H9 (cell line): ENCODE data around the gene RNU6-1. TPM values are rescaled to one million over a fixed set of nuclear protein-coding genes. Genes with fewer than 3 reads are reported as not detected.

Experiments used
- DNase-seq: peaks from one replicate; pipeline ENCODE4 v3.0.0-alpha.2; 2017
- H2AFZ ChIP-seq: one replicate; pipeline ENCODE4 v1.6.1; 2013; ENCODE audit warnings: mild to moderate bottlenecking, low read length, control low read depth, moderate library complexity
- H2AK5ac ChIP-seq: 2 replicates; pipeline ENCODE4 v1.6.1; 2013; ENCODE audit warnings: low read length, control low read depth, mixed read lengths; ENCODE audit not compliant: insufficient read length
- H2BK120ac ChIP-seq: one replicate; pipeline ENCODE4 v1.6.1; 2013; ENCODE audit warnings: low read depth, mild to moderate bottlenecking, low read length, control low read depth, inconsistent platforms; ENCODE audit not compliant: poor library complexity, severe bottlenecking
- H2BK12ac ChIP-seq: 2 replicates; pipeline ENCODE4 v1.6.1; 2013; ENCODE audit warnings: low read length, control low read depth, mixed read lengths, low read depth; ENCODE audit not compliant: insufficient read length
- H2BK15ac ChIP-seq: 2 replicates; pipeline ENCODE4 v1.6.1; 2013; ENCODE audit warnings: low read depth, low read length, control low read depth
- H2BK20ac ChIP-seq: one replicate; pipeline ENCODE4 v1.6.1; 2013; ENCODE audit warnings: low read depth, mild to moderate bottlenecking, low read length, control low read depth, inconsistent platforms; ENCODE audit not compliant: poor library complexity, severe bottlenecking
- H2BK5ac ChIP-seq: 2 replicates; pipeline ENCODE4 v1.6.1; 2013; ENCODE audit warnings: low read length, control low read depth, mixed read lengths; ENCODE audit not compliant: insufficient read length
- H3K14ac ChIP-seq: 2 replicates; pipeline ENCODE4 v1.6.1; 2013; ENCODE audit warnings: low read length, control low read depth; ENCODE audit not compliant: insufficient read depth
- H3K18ac ChIP-seq: 2 replicates; pipeline ENCODE4 v1.6.1; 2013; ENCODE audit warnings: low read depth, mild to moderate bottlenecking, mixed read lengths, low read length, control low read depth; ENCODE audit not compliant: insufficient read length
- H3K23ac ChIP-seq: 2 replicates; pipeline ENCODE4 v1.6.1; 2013; ENCODE audit warnings: low read length, control low read depth, mixed read lengths, low read depth; ENCODE audit not compliant: insufficient read length
- H3K23me2 ChIP-seq: 2 replicates; pipeline ENCODE4 v1.6.1; 2013; ENCODE audit warnings: low read depth, mild to moderate bottlenecking, mixed read lengths, low read length, control low read depth; ENCODE audit not compliant: insufficient read length, poor library complexity, severe bottlenecking
- H3K27ac ChIP-seq: 2 replicates; pipeline ENCODE4 v1.5.1; 2013; ENCODE audit warnings: low read length, control low read depth, mixed read lengths, low read depth; ENCODE audit not compliant: insufficient read length
- H3K27me3 ChIP-seq: 2 replicates; pipeline ENCODE4 v1.6.1; 2013; ENCODE audit warnings: low read length, control low read depth, inconsistent platforms; ENCODE audit not compliant: insufficient read depth
- H3K4ac ChIP-seq: 2 replicates; pipeline ENCODE4 v1.6.1; 2013; ENCODE audit warnings: low read depth, mild to moderate bottlenecking, control low read depth, inconsistent platforms, low read length, moderate library complexity
- H3K4me1 ChIP-seq: 2 replicates; pipeline ENCODE4 v1.6.1; 2013; ENCODE audit warnings: low read length, control low read depth, inconsistent platforms; ENCODE audit not compliant: insufficient read depth
- H3K4me2 ChIP-seq: 2 replicates; pipeline ENCODE4 v1.6.1; 2013; ENCODE audit warnings: low read length, control low read depth, mixed read lengths; ENCODE audit not compliant: insufficient read length, insufficient read depth
- H3K56ac ChIP-seq: 2 replicates; pipeline ENCODE4 v1.6.1; 2013; ENCODE audit warnings: low read depth, mild to moderate bottlenecking, mixed read lengths, low read length, control low read depth; ENCODE audit not compliant: insufficient read length
- H3K79me1 ChIP-seq: 2 replicates; pipeline ENCODE4 v1.6.1; 2013; ENCODE audit warnings: low read depth, mild to moderate bottlenecking, moderate library complexity, low read length, control low read depth, inconsistent platforms; ENCODE audit not compliant: insufficient read depth, poor library complexity, severe bottlenecking
- H3K79me2 ChIP-seq: 2 replicates; pipeline ENCODE4 v1.6.1; 2013; ENCODE audit warnings: low read length, control low read depth, inconsistent platforms; ENCODE audit not compliant: insufficient read depth
- H3K9ac ChIP-seq: 2 replicates; pipeline ENCODE4 v1.6.1; 2013; ENCODE audit warnings: low read length, control low read depth, mixed read lengths; ENCODE audit not compliant: insufficient read length; ENCODE audit errors: extremely low read depth
- H3K9me3 ChIP-seq: one replicate; pipeline ENCODE4 v1.6.1; 2013; ENCODE audit warnings: low read depth, low read length, inconsistent platforms; ENCODE audit not compliant: control insufficient read depth
- H3T11ph ChIP-seq: one replicate; pipeline ENCODE4 v1.6.1; 2013; ENCODE audit warnings: mild to moderate bottlenecking, low read length, control low read depth, inconsistent platforms
- H4K20me1 ChIP-seq: one replicate; pipeline ENCODE4 v1.6.1; 2013; ENCODE audit not compliant: control insufficient read depth, insufficient read length, insufficient read depth
- H4K5ac ChIP-seq: 2 replicates; pipeline ENCODE4 v1.6.1; 2013; ENCODE audit warnings: low read depth, mild to moderate bottlenecking, mixed read lengths, low read length, control low read depth; ENCODE audit not compliant: insufficient read length
- H4K8ac ChIP-seq: replicated peaks from 2 replicates; pipeline ENCODE4 v1.6.1; 2013; ENCODE audit warnings: low read length, control low read depth, mixed read lengths, low read depth; ENCODE audit not compliant: insufficient read length
- H4K91ac ChIP-seq: 2 replicates; pipeline ENCODE4 v1.6.1; 2013; ENCODE audit warnings: low read depth, mild to moderate bottlenecking, moderate library complexity, mixed read lengths, low read length, control low read depth; ENCODE audit not compliant: insufficient read length
- H3K27ac Mint-ChIP-seq, 3 experiments: 2 replicates in 2 of 3; 3 replicates in 1 of 3; pipeline ENCODE4 v1.8.0; 2020 to 2021; ENCODE audit warnings: mixed read lengths in 3 of 3, mild to moderate bottlenecking in 1 of 3, moderate library complexity in 1 of 3
- H3K27me3 Mint-ChIP-seq: 2 replicates; pipeline ENCODE4 v1.8.0; 2021; ENCODE audit warnings: low read depth, mild to moderate bottlenecking, moderate library complexity, mixed read lengths
- H3K36me3 Mint-ChIP-seq, 3 experiments: 2 replicates in 2 of 3; 3 replicates in 1 of 3; pipeline ENCODE4 v1.8.0; 2020 to 2021; ENCODE audit warnings: low read depth in 3 of 3, mixed read lengths in 3 of 3; ENCODE audit not compliant: insufficient read depth in 1 of 3
- H3K4me1 Mint-ChIP-seq, 2 experiments: 2 replicates each; pipeline ENCODE4 v1.8.0; 2020; ENCODE audit warnings: mixed read lengths in 2 of 2
- H3K4me3 Mint-ChIP-seq, 2 experiments: 2 replicates in 1 of 2; 3 replicates in 1 of 2; pipeline ENCODE4 v1.8.0; 2020 to 2021; ENCODE audit warnings: mild to moderate bottlenecking in 2 of 2, mixed read lengths in 2 of 2, moderate library complexity in 1 of 2
- H3K9me3 Mint-ChIP-seq, 2 experiments: 2 replicates in 1 of 2; 3 replicates in 1 of 2; pipeline ENCODE4 v1.8.0; 2020; ENCODE audit warnings: mild to moderate bottlenecking in 2 of 2, mixed read lengths in 2 of 2, moderate library complexity in 1 of 2
- CTCF ChIP-seq: fragments of 200-600 bp; sonication (generic); conservative IDR thresholded peaks from 3 replicates; pipeline ENCODE4 v1.8.0; 2021; ENCODE audit warnings: antibody characterized with exemption, mild to moderate bottlenecking
- WGBS: extraction: QIAGEN DNeasy Blood & Tissue Kit; methylation state at CpG from one replicate; pipeline ENCODE4 v1.1.7; 2013; ENCODE audit warnings: missing lambda C conversion rate, low lambda C conversion rate, mixed read lengths; ENCODE audit not compliant: insufficient read length; ENCODE audit errors: extremely low coverage; 5-methylcytosine and 5-hydroxymethylcytosine counted together
- total RNA-seq: library from RNA; stranded (reverse); gene quantifications from 2 replicates; pipeline ENCODE4 v1.2.1, GENCODE V29; 2021

Gene RNU6-1
- total RNA-seq, 1 experiment from 2014 or later = not detected

DNA sequence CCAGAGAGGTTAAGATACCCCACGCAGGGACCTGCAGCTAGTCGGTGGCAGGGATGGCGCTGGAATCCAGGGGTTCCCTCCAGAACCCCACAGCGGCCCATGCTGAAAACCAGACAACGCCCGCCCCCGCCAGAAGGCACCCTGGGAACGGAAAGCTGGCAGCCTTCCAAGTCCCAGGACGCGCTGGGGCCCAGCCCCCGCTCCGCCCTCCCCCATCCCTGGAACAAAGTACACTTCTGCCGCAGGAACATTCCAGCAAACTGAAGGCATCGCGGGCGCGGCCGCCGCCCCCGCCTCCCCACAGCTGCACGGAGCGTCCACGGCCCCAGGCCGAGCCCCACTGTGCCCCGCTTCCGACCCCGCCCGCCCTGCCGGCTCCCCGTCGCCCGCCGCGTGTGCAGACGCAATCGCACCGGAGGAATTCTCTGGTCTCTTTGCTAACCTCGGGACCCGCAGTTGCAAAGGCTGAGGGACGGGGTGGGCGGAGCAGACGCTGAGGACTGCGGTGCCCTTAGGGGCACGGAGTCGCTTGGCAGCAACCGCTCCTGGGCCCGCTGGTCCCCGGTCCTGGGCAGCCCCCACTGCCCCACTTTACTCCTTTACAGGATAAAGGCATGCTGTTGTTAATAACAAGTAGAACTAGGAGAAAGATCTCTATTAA lies 44.8 kb upstream of the RNU6-1 start:
- peak; percentile 79 for DNase-seq
- Mint-ChIP-seq H3K4me3 (peak overlapping the region; percentile 68 to 74), H3K4me1 (peaks cover 26 to 27% of the 10 kb centered on the region in 2 experiments), H3K27me3 (peaks cover 33% of the 10 kb centered on the region), H3K27ac (no peak overlapping the region), H3K36me3 (peaks cover 0 to 2% (median 0%) of the 10 kb centered on the region in 3 experiments; a peak in 1 of 7 replicates), H3K9me3 (peaks cover 0 to under 1% of the 10 kb centered on the region in 2 experiments; a peak in 1 of 5 replicates)
- H3K23ac ChIP-seq = no peak overlapping the region
- H2AK5ac ChIP-seq = no peak overlapping the region
- peak overlapping the region; percentile 54 for H3K4me2 ChIP-seq
- H3T11ph ChIP-seq = no peak overlapping the region
- H3K27me3 ChIP-seq = no peaks in the 10 kb centered on the region; the same call in 1 of the 2 replicates
- H3K79me2 ChIP-seq = no peaks in the 10 kb centered on the region
- no peak overlapping the region for H3K56ac ChIP-seq
- no peaks in the 10 kb centered on the region for H3K9me3 ChIP-seq
- no peak overlapping the region for H3K27ac ChIP-seq
- peak overlapping the region; percentile 18 for H3K9ac ChIP-seq
- no peaks in the 10 kb centered on the region for H4K20me1 ChIP-seq
- peak overlapping the region; percentile 90 for H3K14ac ChIP-seq
- H3K18ac ChIP-seq = peak overlapping the region; percentile 61
- H4K8ac ChIP-seq = no peak overlapping the region
- no peaks in the 10 kb centered on the region; the same call in 1 of the 2 replicates for H3K4me1 ChIP-seq
- no peak overlapping the region for H2AFZ ChIP-seq
- H2BK120ac ChIP-seq = no peak overlapping the region
- no peak for TF ChIP-seq CTCF
- no peak overlapping the region for H2BK20ac ChIP-seq
- no peak overlapping the region for H2BK12ac ChIP-seq
- WGBS = no CpG with 5 or more reads among the region's 48 CpGs
- no peak overlapping the region for H4K5ac ChIP-seq
- no peak overlapping the region for H2BK15ac ChIP-seq
- H3K23me2 ChIP-seq = peaks cover 5% of the 10 kb centered on the region
- H4K91ac ChIP-seq = no peak overlapping the region
- no peak overlapping the region for H3K4ac ChIP-seq
- no peaks in the 10 kb centered on the region for H3K79me1 ChIP-seq
- H2BK5ac ChIP-seq = no peak overlapping the region
